Smooth muscle cell (in vitro differentiated cells): Measurements from ENCODE around the gene PTBP2. TPM values are rescaled to one million over a fixed set of nuclear protein-coding genes. Genes with fewer than 3 reads are reported as not detected.
A peak's percentile ranks its signal among the peaks of the same experiment; 100 is the strongest.

Source experiments
- DNase-seq: peaks from one replicate; lab custom pipeline; 2025; ENCODE audit not compliant: unreplicated experiment; lab: John Stamatoyannopoulos, UW
- H2AFZ ChIP-seq: fragments of 200-600 bp; sonication (generic); 2 replicates; pipeline ENCODE4 v1.6.0; 2016; ENCODE audit warnings: antibody characterized with exemption, low read depth, mild to moderate bottlenecking
- H3F3A ChIP-seq: fragments of 200-600 bp; sonication (generic); 2 replicates; pipeline ENCODE4 v1.6.0; 2017; ENCODE audit warnings: antibody characterized with exemption, low read depth
- H3K27ac ChIP-seq: fragments of 200-600 bp; sonication (generic); 2 replicates; pipeline ENCODE4 v1.5.1; 2016; ENCODE audit warnings: low read depth, mild to moderate bottlenecking
- H3K27me3 ChIP-seq: fragments of 200-600 bp; sonication (generic); 2 replicates; pipeline ENCODE4 v1.6.1; 2016; ENCODE audit warnings: low read depth, mild to moderate bottlenecking
- H3K36me3 ChIP-seq: fragments of 200-600 bp; sonication (generic); 2 replicates; pipeline ENCODE4 v1.5.1; 2016; ENCODE audit warnings: low read depth
- H3K4me1 ChIP-seq: fragments of 200-600 bp; sonication (generic); 2 replicates; pipeline ENCODE4 v1.5.1; 2016; ENCODE audit warnings: low read depth
- H3K4me2 ChIP-seq: fragments of 200-600 bp; sonication (generic); 2 replicates; pipeline ENCODE4 v1.6.0; 2016; ENCODE audit warnings: mild to moderate bottlenecking
- H3K4me3 ChIP-seq: fragments of 200-600 bp; sonication (generic); 2 replicates; pipeline ENCODE4 v1.5.1; 2016; ENCODE audit warnings: mild to moderate bottlenecking
- H3K79me2 ChIP-seq: fragments of 200-600 bp; sonication (generic); 2 replicates; pipeline ENCODE4 v1.6.0; 2016; ENCODE audit warnings: low read depth, mild to moderate bottlenecking
- H3K9ac ChIP-seq: fragments of 200-600 bp; sonication (generic); 2 replicates; pipeline ENCODE4 v1.6.0; 2016; ENCODE audit warnings: low read depth
- H3K9me3 ChIP-seq: fragments of 200-600 bp; sonication (generic); replicated peaks from 2 replicates; pipeline ENCODE4 v1.5.1; 2016; ENCODE audit warnings: low read depth
- H4K20me1 ChIP-seq: fragments of 200-600 bp; sonication (generic); 2 replicates; pipeline ENCODE4 v1.6.0; 2016; ENCODE audit warnings: low read depth
- CTCF ChIP-seq: fragments of 200-600 bp; sonication (generic); IDR thresholded peaks from 2 replicates; pipeline ENCODE4 v1.5.1; 2017; ENCODE audit warnings: borderline replicate concordance, mild to moderate bottlenecking, antibody characterized with exemption; ENCODE audit not compliant: insufficient read depth, poor library complexity, severe bottlenecking
- WGBS: methylation state at CpG from one replicate; pipeline ENCODE4 v1.1.7; 2016; ENCODE audit warnings: low lambda C conversion rate; 5-methylcytosine and 5-hydroxymethylcytosine counted together
- polyA plus RNA-seq: library from polyadenylated mRNA; unstranded; fragments of >200 nt; fragmentation: Nextera tagmentation; extraction: Ambion mirVana; gene quantifications from 2 replicates; pipeline ENCODE4 v1.2.1, GENCODE V29; 2016
- total RNA-seq: library from RNA; depleted of rRNA; stranded (reverse); fragments of >200 nt; gene quantifications from 2 replicates; pipeline ENCODE4 v1.2.3, GENCODE V29; 2014

PTBP2 gene
- total and polyA plus RNA-seq, 2 experiments from 2014 or later = 3.3 to 69.7 TPM

- Histone ChIP-seq H3K79me2 (no peaks in the 10 kb centered on the region), H3K9me3 (no peaks in the 10 kb centered on the region), H3K27me3 (no peaks in the 10 kb centered on the region), H3F3A (no peaks in the 10 kb centered on the region), H3K4me3 (no peak overlapping the region), H3K27ac (no peak overlapping the region), H3K36me3 (no peaks in the 10 kb centered on the region), H3K4me2 (peak overlapping the region; percentile 52), H2AFZ (no peak overlapping the region), H4K20me1 (no peaks in the 10 kb centered on the region), H3K4me1 (no peaks in the 10 kb centered on the region), H3K9ac (no peak overlapping the region)
- WGBS = 37% methylated on average over 7 of the region's 7 CpGs
- no peak for DNase-seq
- TF ChIP-seq CTCF = no peak
Measured at GRCh38 chr1:96837057-96837780, 115.6 kb downstream of the PTBP2 start.

DNA sequence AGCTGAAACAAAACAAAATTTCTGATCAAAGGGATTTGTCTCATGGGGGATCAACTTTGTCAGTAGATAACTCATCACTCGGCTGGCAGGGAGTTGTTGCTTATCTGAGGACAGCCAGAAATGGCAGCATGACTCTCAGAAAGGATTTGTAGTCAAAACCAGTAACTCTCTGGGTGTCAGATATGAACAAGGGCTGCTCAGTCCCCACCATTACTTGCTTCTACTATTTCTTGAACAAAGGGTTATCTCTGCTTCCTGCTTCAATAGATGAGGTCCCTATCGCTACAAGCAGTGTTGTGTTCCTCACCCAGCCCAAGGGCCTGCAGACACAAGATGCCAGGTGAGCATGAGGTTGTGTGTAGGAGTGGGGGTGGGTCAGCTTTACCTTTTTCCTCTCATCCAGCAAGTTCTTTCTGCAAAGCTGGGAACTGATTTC, 116.2 kb downstream of the PTBP2 start:
- no peak for TF ChIP-seq CTCF

DNA sequence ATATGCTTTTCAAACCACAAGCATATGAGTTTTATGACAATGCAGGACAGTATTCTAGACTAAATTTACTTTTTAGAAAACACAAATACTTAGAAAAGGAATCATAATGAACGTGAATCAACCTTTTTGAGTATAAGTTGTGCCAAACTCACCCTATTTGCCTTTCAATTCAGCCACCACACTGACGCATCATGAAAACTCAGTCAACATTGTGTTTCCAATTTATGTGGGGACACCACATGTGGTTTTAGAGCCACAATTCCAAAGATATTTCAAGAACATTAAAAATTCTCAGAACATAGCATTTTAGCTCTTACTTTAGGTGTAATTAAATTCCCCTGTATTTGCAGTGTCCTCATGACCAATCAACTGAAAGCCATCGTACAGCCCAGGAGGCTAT, 118.8 kb downstream of the PTBP2 start:
- Histone ChIP-seq H3K4me3 (no peak overlapping the region), H3K79me2 (no peaks in the 10 kb centered on the region), H4K20me1 (no peaks in the 10 kb centered on the region), H3K9me3 (no peaks in the 10 kb centered on the region), H3F3A (no peaks in the 10 kb centered on the region), H3K9ac (no peak overlapping the region), H3K4me1 (no peaks in the 10 kb centered on the region), H3K4me2 (no peak overlapping the region), H2AFZ (no peak overlapping the region), H3K27ac (no peak overlapping the region), H3K36me3 (no peaks in the 10 kb centered on the region), H3K27me3 (no peaks in the 10 kb centered on the region)
- DNase-seq = no peak
- TF ChIP-seq CTCF = no peak
- WGBS = 90% methylated on average over 3 of the region's 3 CpGs

More for the DNA sequence above, 116.2 kb downstream of the PTBP2 start:
- Histone ChIP-seq H2AFZ (no peak overlapping the region), H3K4me2 (peak overlapping the region; percentile 52), H3K4me3 (no peak overlapping the region), H4K20me1 (no peaks in the 10 kb centered on the region), H3K79me2 (no peaks in the 10 kb centered on the region), H3K9me3 (no peaks in the 10 kb centered on the region), H3K36me3 (no peaks in the 10 kb centered on the region), H3F3A (no peaks in the 10 kb centered on the region), H3K9ac (no peak overlapping the region), H3K4me1 (no peaks in the 10 kb centered on the region), H3K27ac (no peak overlapping the region), H3K27me3 (no peaks in the 10 kb centered on the region)
- DNase-seq = no peak
- WGBS = 8% methylated on average over 2 of the region's 2 CpGs

- no peak for DNase-seq
Measured at GRCh38 chr1:96842215-96842614, 120.6 kb downstream of the PTBP2 start.

More at GRCh38 chr1:96842215-96842614, 120.6 kb downstream of the PTBP2 start:
- Histone ChIP-seq H3K79me2 (no peaks in the 10 kb centered on the region), H3F3A (no peaks in the 10 kb centered on the region), H3K4me2 (no peak overlapping the region), H3K4me3 (no peak overlapping the region), H2AFZ (no peak overlapping the region), H3K36me3 (no peaks in the 10 kb centered on the region), H3K9ac (no peak overlapping the region), H3K9me3 (no peaks in the 10 kb centered on the region), H3K27me3 (no peaks in the 10 kb centered on the region), H3K27ac (no peak overlapping the region), H3K4me1 (no peaks in the 10 kb centered on the region), H4K20me1 (no peaks in the 10 kb centered on the region)
- peak; percentile 8 for TF ChIP-seq CTCF
